Measurements from ENCODE around the gene DNAJC3. TPM values are rescaled to one million over a fixed set of nuclear protein-coding genes. Genes with fewer than 3 reads are reported as not detected.
"Not testable (repeated sequence)": the region's sequence is repeated elsewhere in the genome, so short reads cannot be mapped to it uniquely, and the experiment has no call there.

Gene DNAJC3
- total and polyA plus RNA-seq, 5 donors = 14.5 to 52.2 (median 42.2) TPM

DNA sequence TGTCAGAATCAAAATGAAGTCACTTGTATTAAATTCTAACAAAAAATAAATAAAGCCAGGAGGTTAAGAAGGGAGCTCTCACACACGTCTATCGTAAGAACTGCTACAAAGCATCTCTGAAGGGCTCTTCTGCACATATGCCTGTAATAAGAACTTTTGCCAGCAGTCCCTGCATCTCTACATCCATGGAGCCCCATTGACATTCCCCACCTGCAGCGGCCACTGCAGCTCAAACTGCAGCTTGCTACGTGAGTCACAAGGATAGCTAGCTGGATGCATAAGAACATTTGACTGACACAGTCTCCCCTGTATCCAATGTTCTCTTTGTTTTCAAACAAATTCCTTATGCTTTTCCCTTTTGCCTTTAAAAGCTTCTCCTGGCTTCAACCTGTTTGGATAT lies 68.3 kb downstream of the DNAJC3 start:
- Histone ChIP-seq H3K9me3 (ENCODE audit: control insufficient read depth, low read length) (no peaks in the 10 kb centered on the region), H3K27me3 (ENCODE audit: control insufficient read depth, insufficient read depth) (no peaks in the 10 kb centered on the region), H3K4me3 (ENCODE audit: low read length) (no peak overlapping the region), H3K4me1 (ENCODE audit: control insufficient read depth, insufficient read depth, low read length) (peaks cover 12% of the 10 kb centered on the region), H3K27ac (ENCODE audit: low read length) (no peak overlapping the region)
- DNase-seq = no peak
- 92% methylated on average over 4 of the region's 4 CpGs for WGBS
- intact Hi-C loops (cut with DNase I) = no loop called here
- no peak for ATAC-seq

DNA sequence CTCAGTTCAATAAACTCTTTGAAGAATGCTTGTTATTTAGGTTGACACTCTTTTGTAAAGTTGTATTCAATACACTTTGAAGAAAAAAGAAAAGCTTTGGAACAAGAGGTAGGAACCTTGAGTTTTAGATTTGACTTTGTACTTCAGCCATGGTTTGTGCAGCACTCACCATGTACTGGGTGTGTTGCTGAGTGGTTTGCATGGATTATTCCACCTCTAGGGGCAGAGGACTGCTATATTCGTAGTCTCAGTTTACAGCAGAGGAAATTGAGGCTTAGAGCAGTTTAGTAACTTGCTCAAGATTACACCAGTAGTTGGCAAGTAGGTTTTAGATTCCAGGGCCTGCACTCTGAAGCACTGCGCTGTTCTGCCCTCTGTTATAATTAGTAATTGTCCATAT lies 68.8 kb downstream of the DNAJC3 start:
- Histone ChIP-seq H3K27ac (ENCODE audit: low read length) (no peak overlapping the region), H3K27me3 (ENCODE audit: control insufficient read depth, insufficient read depth) (no peaks in the 10 kb centered on the region), H3K9me3 (ENCODE audit: control insufficient read depth, low read length) (no peaks in the 10 kb centered on the region), H3K4me1 (ENCODE audit: control insufficient read depth, insufficient read depth, low read length) (peaks cover 12% of the 10 kb centered on the region), H3K4me3 (ENCODE audit: low read length) (no peak overlapping the region)
- WGBS = 75% methylated on average over 2 of the region's 2 CpGs
- DNase-seq (no peak), ATAC-seq (no peak)
- intact Hi-C loops (cut with DNase I) = no loop called here

DNA sequence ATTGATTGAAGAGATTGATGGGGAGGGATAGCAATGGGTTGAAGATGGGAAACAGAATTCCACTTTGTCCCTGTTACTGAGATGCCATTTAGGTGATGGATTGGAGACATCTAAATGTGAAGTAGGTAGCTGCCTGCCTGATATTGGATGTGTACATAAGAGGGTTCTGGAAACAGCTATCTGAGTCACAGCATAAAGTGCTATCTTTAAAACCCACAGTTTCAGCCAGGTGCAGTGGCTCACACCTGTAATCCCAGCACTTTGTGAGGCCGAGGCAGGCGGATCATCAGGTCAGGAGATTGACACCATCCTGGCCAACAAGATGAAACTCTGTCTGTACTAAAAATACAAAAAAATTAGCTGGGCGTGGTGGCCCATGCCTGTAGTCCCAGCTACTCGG lies 72.6 kb downstream of the DNAJC3 start:
- H3K27ac ChIP-seq (ENCODE audit: low read length) = no peak overlapping the region
- no peak for DNase-seq
- no peaks in the 10 kb centered on the region for H3K27me3 ChIP-seq (ENCODE audit: control insufficient read depth, insufficient read depth)
- no peaks in the 10 kb centered on the region for H3K9me3 ChIP-seq (ENCODE audit: control insufficient read depth, low read length)
- ATAC-seq = no peak
- intact Hi-C loops (cut with DNase I) = no loop called here
- H3K4me3 ChIP-seq (ENCODE audit: low read length) = no peak overlapping the region
- H3K4me1 ChIP-seq (ENCODE audit: control insufficient read depth, insufficient read depth, low read length) = peaks cover 8% of the 10 kb centered on the region
- 94% methylated on average over 4 of the region's 4 CpGs for WGBS

DNA sequence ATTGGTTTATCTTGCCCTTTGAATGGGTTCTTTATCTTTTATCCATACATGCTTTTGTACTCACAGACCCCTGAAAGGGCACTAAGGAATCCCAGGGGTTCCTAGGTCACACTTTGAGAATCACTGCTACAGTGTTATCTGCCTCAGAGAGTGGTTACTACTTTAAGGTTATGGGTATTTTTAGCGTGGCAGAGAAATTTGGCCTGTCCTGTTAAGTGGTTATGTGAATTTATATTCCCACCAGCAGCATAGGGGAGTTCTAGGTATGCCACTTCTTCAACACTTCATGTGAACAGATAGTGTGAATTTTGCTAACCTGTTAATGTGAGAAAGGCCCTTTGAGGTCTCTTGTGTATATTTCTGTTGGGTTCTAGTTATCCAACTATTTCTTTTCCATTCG lies 75.7 kb downstream of the DNAJC3 start:
- Histone ChIP-seq H3K4me3 (ENCODE audit: low read length) (no peak overlapping the region), H3K27ac (ENCODE audit: low read length) (no peak overlapping the region), H3K4me1 (ENCODE audit: control insufficient read depth, insufficient read depth, low read length) (peaks cover 4% of the 10 kb centered on the region), H3K27me3 (ENCODE audit: control insufficient read depth, insufficient read depth) (no peaks in the 10 kb centered on the region), H3K9me3 (ENCODE audit: control insufficient read depth, low read length) (no peaks in the 10 kb centered on the region)
- WGBS = 70% methylated on average over 2 of the region's 2 CpGs
- DNase-seq = no peak
- ATAC-seq = no peak
- intact Hi-C loops (cut with DNase I) = no loop called here

DNA sequence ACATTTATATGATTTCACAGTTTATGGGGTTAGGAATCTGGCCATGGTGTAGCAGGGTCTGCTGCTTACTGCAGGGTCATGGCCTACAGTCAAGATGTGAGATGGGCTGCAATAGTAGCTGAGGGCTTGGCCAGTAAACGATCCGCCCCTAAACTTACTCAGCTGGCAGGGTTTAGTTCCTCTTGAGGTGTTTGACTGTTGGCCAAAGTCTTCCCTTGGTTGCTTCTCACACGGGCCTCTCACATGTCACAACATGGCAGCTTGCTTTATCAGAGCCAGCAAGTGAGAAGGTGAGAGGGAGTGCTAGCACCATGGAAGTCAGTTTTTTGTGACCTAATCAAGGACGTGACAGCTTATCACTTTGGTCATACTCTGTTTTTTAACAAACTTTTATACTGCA lies 77.1 kb downstream of the DNAJC3 start:
- Histone ChIP-seq H3K27me3 (ENCODE audit: control insufficient read depth, insufficient read depth) (no peaks in the 10 kb centered on the region), H3K27ac (ENCODE audit: low read length) (no peak overlapping the region), H3K9me3 (ENCODE audit: control insufficient read depth, low read length) (no peaks in the 10 kb centered on the region), H3K4me1 (ENCODE audit: control insufficient read depth, insufficient read depth, low read length) (peaks cover 4% of the 10 kb centered on the region), H3K4me3 (ENCODE audit: low read length) (no peak overlapping the region)
- WGBS = 52% methylated on average over 4 of the region's 4 CpGs
- ATAC-seq = peak; percentile 39 to 47
- intact Hi-C loops (cut with DNase I) = no loop called here
- DNase-seq = no peak

DNA sequence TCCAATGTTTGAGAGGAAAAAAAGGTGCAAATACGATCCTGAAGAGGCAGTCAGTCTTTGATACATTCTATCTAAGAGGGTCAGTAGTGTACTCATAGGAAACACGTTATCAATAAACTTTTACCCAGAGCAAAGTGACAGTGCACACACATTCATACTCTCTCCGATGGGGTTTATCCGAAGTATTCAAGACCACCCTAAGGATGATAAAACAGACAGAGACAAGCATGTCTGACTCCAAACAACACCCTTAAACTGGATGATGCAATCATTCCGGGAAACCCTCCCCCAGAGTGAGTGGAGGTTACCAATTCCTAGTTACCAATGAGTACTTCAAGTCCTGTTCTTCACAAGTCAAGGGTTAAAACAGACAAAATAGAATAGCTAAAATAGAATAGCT lies 79.1 kb downstream of the DNAJC3 start:
- Histone ChIP-seq H3K27me3 (ENCODE audit: control insufficient read depth, insufficient read depth) (no peaks in the 10 kb centered on the region), H3K4me1 (ENCODE audit: control insufficient read depth, insufficient read depth, low read length) (peaks cover 4% of the 10 kb centered on the region), H3K27ac (ENCODE audit: low read length) (no peak overlapping the region), H3K9me3 (ENCODE audit: control insufficient read depth, low read length) (no peaks in the 10 kb centered on the region), H3K4me3 (ENCODE audit: low read length) (no peak overlapping the region)
- WGBS = 76% methylated on average over 5 of the region's 5 CpGs
- intact Hi-C loops (cut with DNase I) = no loop called here
- DNase-seq (no peak), ATAC-seq (no peak)

DNA sequence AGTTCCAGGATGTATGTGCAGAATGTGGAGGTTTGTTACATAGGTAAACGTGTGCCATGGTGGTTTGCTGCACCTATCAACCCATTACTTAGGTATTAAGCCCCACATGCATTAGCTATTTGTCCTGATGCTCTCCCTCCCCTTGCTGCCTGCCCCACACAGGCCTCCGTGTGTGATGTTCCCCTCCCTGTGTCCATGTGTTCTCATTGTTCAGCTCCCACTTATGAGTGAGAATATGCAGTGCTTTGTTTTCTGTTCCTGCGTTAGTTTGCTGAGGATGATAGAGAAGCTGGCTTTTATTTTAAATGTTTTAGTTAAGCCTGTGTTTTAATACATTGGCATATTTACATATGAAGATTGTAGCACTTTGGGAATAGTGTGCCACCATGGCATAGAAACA lies 85.7 kb downstream of the DNAJC3 start:
- 86% methylated on average over 3 of the region's 3 CpGs for WGBS
- H3K4me3 ChIP-seq (ENCODE audit: low read length); H3K9me3 ChIP-seq (ENCODE audit: control insufficient read depth, low read length); H3K4me1 ChIP-seq (ENCODE audit: control insufficient read depth, insufficient read depth, low read length); DNase-seq; ATAC-seq; H3K27ac ChIP-seq (ENCODE audit: low read length); H3K27me3 ChIP-seq (ENCODE audit: control insufficient read depth, insufficient read depth); intact Hi-C loops (cut with DNase I): not testable (repeated sequence)

DNA sequence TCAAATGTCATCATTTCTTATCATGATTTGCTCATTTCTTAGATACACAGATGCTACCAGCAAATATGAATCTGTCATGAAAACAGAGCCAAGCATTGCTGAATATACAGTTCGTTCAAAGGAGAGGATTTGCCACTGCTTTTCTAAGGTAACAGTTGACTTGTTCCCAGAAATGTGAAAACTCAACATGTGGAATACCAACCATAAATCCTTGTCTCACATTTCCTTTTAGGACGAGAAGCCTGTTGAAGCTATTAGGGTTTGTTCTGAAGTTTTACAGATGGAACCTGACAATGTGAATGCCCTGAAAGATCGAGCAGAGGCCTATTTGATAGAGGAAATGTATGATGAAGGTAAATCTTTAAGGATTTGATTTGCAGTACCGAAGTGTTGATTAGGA lies 86.7 kb downstream of the DNAJC3 start:
- no peak for ATAC-seq
- WGBS = 89% methylated on average over 4 of the region's 4 CpGs
- Histone ChIP-seq H3K9me3 (ENCODE audit: control insufficient read depth, low read length) (no peaks in the 10 kb centered on the region), H3K27ac (ENCODE audit: low read length) (no peak overlapping the region), H3K27me3 (ENCODE audit: control insufficient read depth, insufficient read depth) (no peaks in the 10 kb centered on the region), H3K4me3 (ENCODE audit: low read length) (no peak overlapping the region), H3K4me1 (ENCODE audit: control insufficient read depth, insufficient read depth, low read length) (no peaks in the 10 kb centered on the region)
- intact Hi-C loops (cut with DNase I) = no loop called here
- DNase-seq = no peak

DNA sequence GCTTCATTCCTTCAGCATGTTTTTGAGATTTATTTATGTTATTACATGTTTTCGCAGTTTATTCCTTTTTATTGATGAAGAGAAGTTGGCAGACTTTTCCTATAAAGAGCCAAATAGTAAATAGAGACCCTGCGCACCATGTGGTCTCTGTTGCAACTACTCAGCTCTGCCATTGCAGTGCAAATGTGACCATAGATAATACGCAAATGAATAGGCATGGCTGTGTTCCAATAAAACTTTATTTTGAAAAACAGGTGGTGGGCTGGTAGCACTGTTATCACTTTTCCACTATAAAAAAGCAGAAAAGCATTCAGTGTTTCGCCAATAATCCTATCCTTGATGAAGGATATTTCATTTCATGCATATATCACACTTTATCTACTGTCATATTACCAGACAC lies 95.0 kb downstream of the DNAJC3 start:
- Histone ChIP-seq H3K4me3 (ENCODE audit: low read length) (no peak overlapping the region), H3K27ac (ENCODE audit: low read length) (no peak overlapping the region), H3K9me3 (ENCODE audit: control insufficient read depth, low read length) (no peaks in the 10 kb centered on the region), H3K4me1 (ENCODE audit: control insufficient read depth, insufficient read depth, low read length) (no peaks in the 10 kb centered on the region), H3K27me3 (ENCODE audit: control insufficient read depth, insufficient read depth) (no peaks in the 10 kb centered on the region)
- intact Hi-C loops (cut with DNase I) = no loop called here
- DNase-seq (no peak), ATAC-seq (no peak)
- 94% methylated on average over 4 of the region's 4 CpGs for WGBS

DNA sequence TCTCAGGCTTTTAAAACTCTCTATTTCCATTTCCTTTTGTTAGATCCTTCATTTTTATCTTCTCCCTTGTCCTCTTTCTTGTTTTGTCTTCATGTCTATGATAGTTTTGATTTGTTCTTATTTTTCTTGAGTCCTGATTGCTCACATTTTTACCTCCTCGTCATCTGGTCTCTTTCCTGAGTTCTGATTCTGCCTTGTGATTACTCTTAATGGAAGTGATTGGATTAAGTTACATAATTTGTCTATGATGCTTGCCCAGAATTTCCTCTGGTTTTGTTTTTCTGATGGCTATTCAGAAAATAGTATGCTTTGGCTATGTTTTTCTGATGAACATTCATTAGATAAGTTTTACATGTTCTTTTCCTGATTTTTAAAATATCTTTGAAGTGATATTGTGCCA lies 102.6 kb downstream of the DNAJC3 start:
- WGBS = 83% methylated on average over 1 of the region's 1 CpG

DNA sequence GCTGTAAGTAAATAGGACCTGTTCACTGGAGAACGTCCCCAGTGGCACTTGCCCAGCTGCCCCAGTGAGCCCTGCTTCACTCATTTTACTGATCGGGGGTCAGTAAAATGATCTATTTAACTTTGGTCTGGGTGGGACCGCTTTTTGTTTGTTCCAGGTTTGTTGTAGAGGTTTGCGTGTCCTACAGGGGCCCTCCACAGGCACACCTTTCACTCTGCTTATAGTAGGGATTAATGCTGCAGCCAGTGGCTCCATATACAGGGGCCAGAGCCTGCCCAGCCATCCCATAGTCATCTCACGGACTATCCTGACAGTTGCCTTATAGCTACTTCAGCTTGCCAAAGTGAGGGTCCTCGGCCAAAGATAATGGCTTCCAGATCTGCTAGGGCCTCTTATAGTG lies 104.1 kb downstream of the DNAJC3 start:
- DNase-seq (no peak), ATAC-seq (no peak)
- Histone ChIP-seq H3K4me1 (ENCODE audit: control insufficient read depth, insufficient read depth, low read length) (no peaks in the 10 kb centered on the region), H3K27me3 (ENCODE audit: control insufficient read depth, insufficient read depth) (no peaks in the 10 kb centered on the region), H3K9me3 (ENCODE audit: control insufficient read depth, low read length) (no peaks in the 10 kb centered on the region), H3K27ac (ENCODE audit: low read length) (no peak overlapping the region), H3K4me3 (ENCODE audit: low read length) (no peak overlapping the region)
- intact Hi-C loops (cut with DNase I) = no loop called here
- WGBS = 96% methylated on average over 6 of the region's 6 CpGs

More for the DNA sequence above, 102.6 kb downstream of the DNAJC3 start:
- intact Hi-C loops (cut with DNase I) = no loop called here
- H3K4me3 ChIP-seq (ENCODE audit: low read length) = no peak overlapping the region
- DNase-seq = no peak
- ATAC-seq = no peak
- H3K27ac ChIP-seq (ENCODE audit: low read length) = no peak overlapping the region
- H3K4me1 ChIP-seq (ENCODE audit: control insufficient read depth, insufficient read depth, low read length) = no peaks in the 10 kb centered on the region
- H3K9me3 ChIP-seq (ENCODE audit: control insufficient read depth, low read length) = no peaks in the 10 kb centered on the region
- no peaks in the 10 kb centered on the region for H3K27me3 ChIP-seq (ENCODE audit: control insufficient read depth, insufficient read depth)

DNA sequence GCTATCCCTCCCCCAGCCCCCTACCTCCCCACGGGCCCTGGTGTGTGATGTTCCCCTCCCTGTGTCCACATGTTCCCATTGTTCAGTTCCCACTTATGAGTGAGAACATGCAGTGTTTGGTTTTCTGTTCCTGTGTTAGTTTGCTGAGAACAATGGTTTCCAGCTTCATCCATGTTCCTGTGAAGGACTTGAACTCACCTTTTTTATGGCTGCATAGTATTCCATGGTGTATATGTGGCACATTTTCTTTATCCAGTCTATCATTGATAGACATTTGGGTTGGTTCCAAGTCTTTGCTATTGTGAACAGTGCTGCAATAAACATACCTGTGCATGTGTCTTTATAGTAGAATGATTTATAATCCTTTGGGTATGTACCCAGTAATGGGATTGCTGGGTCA lies 105.0 kb downstream of the DNAJC3 start:
- intact Hi-C loops (cut with DNase I); H3K27ac ChIP-seq (ENCODE audit: low read length); H3K4me3 ChIP-seq (ENCODE audit: low read length); DNase-seq; H3K9me3 ChIP-seq (ENCODE audit: control insufficient read depth, low read length); ATAC-seq; H3K4me1 ChIP-seq (ENCODE audit: control insufficient read depth, insufficient read depth, low read length); H3K27me3 ChIP-seq (ENCODE audit: control insufficient read depth, insufficient read depth): not testable (repeated sequence)
- WGBS = 100% methylated on average over 1 of the region's 1 CpG
